ENCODE measurements around the gene DPP6.

GRCh38 chr7:154493594-154493993 is 441.4 kb downstream of the DPP6 start:
- no peak for TF ChIP-seq POLR2AphosphoS5 (IDR thresholded peaks at IDR 0.05; ENCODE audit: low read depth)
- TF ChIP-seq CTCF (conservative IDR thresholded peaks at IDR 0.05; ENCODE audit: low read depth in 2 of 2) = no peak
- TF ChIP-seq JUNB (IDR thresholded peaks at IDR 0.05; ENCODE audit: unreplicated experiment) = no peak
- no peak for TF ChIP-seq EZH2 (IDR thresholded peaks at IDR 0.05; ENCODE audit: low read depth, unreplicated experiment)
- no peak for TF ChIP-seq EZH2phosphoT487 (IDR thresholded peaks at IDR 0.05; ENCODE audit: unreplicated experiment)
- no peak for TF ChIP-seq ZNF331 (CRISPR knock-in tag; IDR thresholded peaks at IDR 0.05; ENCODE audit: low read depth)
- no peak for TF ChIP-seq CREB1 (CRISPR knock-in tag; IDR thresholded peaks at IDR 0.05; ENCODE audit: low read depth)
- no peak for TF ChIP-seq REST (IDR thresholded peaks at IDR 0.05; ENCODE audit: unreplicated experiment)
- no peak for TF ChIP-seq STAT1 (IDR thresholded peaks at IDR 0.05; ENCODE audit: unreplicated experiment)
- TF ChIP-seq ZNF114 (CRISPR knock-in tag; IDR thresholded peaks at IDR 0.05) = no peak
- TF ChIP-seq ETS1 (IDR thresholded peaks at IDR 0.05) = no peak
- TF ChIP-seq NANOG (IDR thresholded peaks at IDR 0.05; ENCODE audit: borderline replicate concordance) = no peak
